ENCODE measurements around the gene TOX4. TPM values are rescaled to one million over a fixed set of nuclear protein-coding genes. Genes with fewer than 3 reads are reported as not detected.

TOX4 gene
- total and polyA plus RNA-seq, 2 of the 8 experiments (the other 6 are each of a cell fraction or from before 2014, with no cell fraction given): 51.5 to 58.3 TPM

DNA sequence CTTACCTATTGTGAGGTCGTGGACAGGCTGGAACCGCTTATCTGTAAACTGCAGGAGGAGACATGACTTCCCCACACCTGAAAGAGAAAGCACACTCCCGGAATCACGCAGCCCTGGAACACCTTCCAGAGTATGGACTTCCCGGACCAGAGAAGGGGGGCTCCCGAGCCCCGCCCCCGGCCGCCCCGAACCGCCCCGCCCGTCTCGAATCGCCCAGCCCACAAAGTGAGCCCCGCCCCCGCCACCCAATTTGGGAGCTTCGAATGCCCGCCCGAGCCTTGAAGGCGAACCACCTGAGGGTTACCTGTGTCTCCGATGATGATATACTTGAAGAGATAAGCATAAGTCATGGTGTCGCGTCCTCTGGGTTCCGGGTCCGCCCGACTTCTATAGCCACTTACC is 471 bp upstream of the TOX4 start:
- Histone ChIP-seq H2BK120ac (replicated peaks; ENCODE audit: low read depth, low read length) (no peak overlapping the region), H3K23me2 (ENCODE audit: low read depth, low read length) (no peaks in the 10 kb centered on the region; the same call in 1 of the 2 replicates), H3K79me1 (ENCODE audit: low read depth, low read length) (no peaks in the 10 kb centered on the region), H2BK5ac (ENCODE audit: low read depth, low read length) (peak overlapping the region; percentile 30), H2BK20ac (ENCODE audit: low read length) (no peak overlapping the region), H4K20me1 (replicated peaks in 1 of 2; ENCODE audit: control insufficient read depth in 1 of 2, insufficient read depth in 2 of 2, low read length in 2 of 2) (no peaks in the 10 kb centered on the region), H4K5ac (ENCODE audit: insufficient read length, low read depth, low read length) (peak overlapping the region; percentile 86), H3K23ac (ENCODE audit: insufficient read length) (no peak overlapping the region), H3K4me3 (ENCODE audit: extremely low read depth in 1 of 4, insufficient read depth in 2 of 4, low read depth in 3 of 4, low read length in 4 of 4) (peak overlapping the region; percentile 79 to 100 (median 90)), H3K9me3 (ENCODE audit: insufficient read depth in 2 of 2, low read depth in 1 of 2, low read length in 1 of 2) (no peaks in the 10 kb centered on the region), H3K27me3 (replicated peaks in 1 of 4; ENCODE audit: control insufficient read depth in 3 of 4, extremely low read depth in 1 of 4, insufficient read depth in 3 of 4, low read length in 3 of 4) (no peaks in the 10 kb centered on the region), H3K4ac (replicated peaks; ENCODE audit: insufficient read length, low read depth, low read length) (no peak overlapping the region), H2BK12ac (ENCODE audit: low read depth, low read length) (no peak overlapping the region), H4K8ac (ENCODE audit: extremely low read depth, insufficient read depth, low read length) (no peak overlapping the region), H3K14ac (ENCODE audit: insufficient read length) (no peak overlapping the region), H3K56ac (replicated peaks; ENCODE audit: insufficient read length, low read depth, low read length) (no peak overlapping the region), H3K27ac (ENCODE audit: low read depth, low read length) (no peak overlapping the region; the same call in 1 of the 2 replicates), H2BK15ac (ENCODE audit: low read length) (no peak overlapping the region), H3K36me3 (ENCODE audit: control insufficient read depth in 2 of 4, insufficient read depth in 4 of 4, low read length in 3 of 4) (peaks cover 0 to 16% (median 10%) of the 10 kb centered on the region in 4 experiments; a peak in 6 of 8 replicates), H3K4me2 (ENCODE audit: insufficient read depth in 1 of 2, low read depth in 2 of 2, low read length in 2 of 2) (peak overlapping the region; percentile 65 to 72), H2AFZ (ENCODE audit: low read length) (peak overlapping the region; percentile 87; the same call in 1 of the 2 replicates), H3K18ac (ENCODE audit: extremely low read depth, low read length) (peak overlapping the region; percentile 53; the same call in 1 of the 2 replicates), H3K9ac (replicated peaks in 1 of 4; ENCODE audit: extremely low read depth in 1 of 4, low read depth in 3 of 4, low read length in 3 of 4) (peak overlapping the region; percentile 54 to 96 (median 68); a peak in 6 of 7 replicates), H2AK5ac (ENCODE audit: low read depth, low read length) (no peak overlapping the region), H3K4me1 (replicated peaks in 1 of 4; ENCODE audit: control insufficient read depth in 3 of 4, insufficient read depth in 4 of 4, low read length in 3 of 4) (no peaks in the 10 kb centered on the region; a peak in 1 of 7 replicates), H3K79me2 (ENCODE audit: control insufficient read depth in 1 of 2, insufficient read depth in 2 of 2, low read length in 2 of 2) (peaks cover 0 to 39% of the 10 kb centered on the region in 2 experiments; a peak in 3 of 4 replicates), H4K91ac (replicated peaks; ENCODE audit: insufficient read length, low read length) (no peak overlapping the region)
- no peak for FAIRE-seq
- TF ChIP-seq BACH1 (IDR thresholded peaks at IDR 0.05; ENCODE audit: low read length) (no peak), POLR2AphosphoS5 (IDR thresholded peaks at IDR 0.05; ENCODE audit: low read depth, low read length) (peak; percentile 9), ATF3 (IDR thresholded peaks at IDR 0.05; ENCODE audit: insufficient read depth, low read depth, low read length) (no peak), TAF1 (IDR thresholded peaks at IDR 0.05; ENCODE audit: low read depth, low read length) (peak; percentile 55; the same call in 1 of the 2 replicates), BRCA1 (IDR thresholded peaks at IDR 0.05; ENCODE audit: low read depth, low read length) (no peak), PHF8 (conservative IDR thresholded peaks at IDR 0.05; ENCODE audit: low read depth, low read length) (peak; percentile 60; the same call in 1 of the 2 replicates), POLR2A (IDR thresholded peaks at IDR 0.05; ENCODE audit: control extremely low read depth in 1 of 2, low read depth in 2 of 2, low read length in 2 of 2) (peak in 1 of 2 experiments; percentile 60; a peak in 1 of 3 replicates), JUND (IDR thresholded peaks at IDR 0.05; ENCODE audit: low read length) (0 out of 2 replicates have a peak, but pooled peaks have one; percentile 12)
- 3% methylated on average over 22 of the region's 27 CpGs; no CpG with 5 or more reads in 1 of the 2 experiments for WGBS, 2 experiments (ENCODE audit: extremely low coverage in 1 of 2, insufficient coverage in 1 of 2, insufficient read length in 1 of 2, insufficient replicate concordance in 2 of 2, low coverage in 1 of 2, low lambda C conversion rate in 2 of 2, missing lambda C conversion rate in 1 of 2)
- ChIA-PET CTCF (ENCODE audit: partially characterized antibody) (interaction anchor here (0.6 to 3.0 kb wide), 10 partner anchors 11 to 198 kb away, joined by 3 to 27 read pairs (median 4); partner anchors contain the start of gene SALL2), POLR2A (ENCODE audit: partially characterized antibody) (interaction anchor here (1.6 to 5.6 kb wide), 12 partner anchors 11 to 92 kb away, joined by 3 to 23 read pairs (median 8); partner anchors contain the start of genes METTL3, SALL2 and SUPT16H)
- no peak for DNase-seq (ENCODE audit: low read depth in 1 of 2, low spot score in 2 of 2)
